ENCODE data around the gene PREX1. TPM values are rescaled to one million over a fixed set of nuclear protein-coding genes. Genes with fewer than 3 reads are reported as not detected.

PREX1 gene
- total RNA-seq, 4 donors from 2014 or later = 29.5 to 121 (median 40.9) TPM

GRCh38 chr20:48701702-48702101, 126.1 kb downstream of the PREX1 start:
- DNase-seq (ENCODE audit: low spot score) = no peak
- TF ChIP-seq CTCF (IDR thresholded peaks at IDR 0.05) = no peak
- no peak for ATAC-seq (ENCODE audit: low FRiP score)

- DNase-seq (ENCODE audit: low spot score) (no peak), ATAC-seq (ENCODE audit: low FRiP score) (no peak)
- no peak for TF ChIP-seq CTCF (IDR thresholded peaks at IDR 0.05)
These were observed 129.1 kb downstream of the PREX1 start for GRCh38 chr20:48698507-48699267.

GRCh38 chr20:48697845-48698491, 129.8 kb downstream of the PREX1 start:
- TF ChIP-seq CTCF (IDR thresholded peaks at IDR 0.05) = no peak
- ATAC-seq (ENCODE audit: low FRiP score) (peak; percentile 67), DNase-seq (ENCODE audit: low spot score) (peak; percentile 58)

- no peak for TF ChIP-seq CTCF (IDR thresholded peaks at IDR 0.05)
- no peak for ATAC-seq (ENCODE audit: low FRiP score)
- DNase-seq (ENCODE audit: low spot score) = no peak
These were observed 131.1 kb downstream of the PREX1 start for GRCh38 chr20:48696671-48697070.

- TF ChIP-seq CTCF (IDR thresholded peaks at IDR 0.05) = no peak
- DNase-seq (ENCODE audit: low spot score) = no peak
- no peak for ATAC-seq (ENCODE audit: low FRiP score)
These were observed 132.1 kb downstream of the PREX1 start for GRCh38 chr20:48695738-48696137.

- no peak for DNase-seq (ENCODE audit: low spot score)
- ATAC-seq (ENCODE audit: low FRiP score) = no peak
- no peak for TF ChIP-seq CTCF (IDR thresholded peaks at IDR 0.05)
These were observed 132.5 kb downstream of the PREX1 start for GRCh38 chr20:48695255-48695654.
